OCI-LY1 (cell line): ENCODE results near the gene STK16.

Source experiments
- H2AFZ ChIP-seq: fragments of 200-600 bp; sonication (generic), shearing (Covaris generic); 2 replicates; pipeline ENCODE4 v1.6.0; 2014; ENCODE audit warnings: antibody characterized with exemption, mild to moderate bottlenecking, low read length
- H3F3A ChIP-seq: fragments of 200-600 bp; sonication (generic), shearing (Covaris generic); 2 replicates; pipeline ENCODE4 v1.6.0; 2014; ENCODE audit warnings: mild to moderate bottlenecking, antibody characterized with exemption, low read length, moderate library complexity; ENCODE audit not compliant: insufficient read depth
- H3K27ac ChIP-seq: fragments of 200-600 bp; sonication (generic); 2 replicates; pipeline ENCODE4 v1.5.1; 2014; ENCODE audit warnings: low read length, mixed run types, mild to moderate bottlenecking, low read depth; ENCODE audit not compliant: poor library complexity, severe bottlenecking
- H3K27me3 ChIP-seq: fragments of 200-600 bp; sonication (generic); 2 replicates; pipeline ENCODE4 v1.6.0; 2014; ENCODE audit warnings: antibody characterized with exemption, mild to moderate bottlenecking, low read length, moderate library complexity; ENCODE audit not compliant: insufficient read depth
- H3K36me3 ChIP-seq: fragments of 200-600 bp; sonication (generic); 2 replicates; pipeline ENCODE4 v1.6.1; 2014; ENCODE audit warnings: mild to moderate bottlenecking, antibody characterized with exemption, low read length, moderate library complexity, mixed read lengths; ENCODE audit not compliant: insufficient read depth
- H3K4me1 ChIP-seq: fragments of 200-600 bp; sonication (generic); 2 replicates; pipeline ENCODE4 v1.5.1; 2014; ENCODE audit warnings: mild to moderate bottlenecking, low read length, moderate library complexity; ENCODE audit not compliant: insufficient read depth, severe bottlenecking
- H3K4me2 ChIP-seq: fragments of 200-600 bp; sonication (generic), shearing (Covaris generic); 2 replicates; pipeline ENCODE4 v1.6.1; 2014; ENCODE audit warnings: low read length
- H3K4me3 ChIP-seq: fragments of 200-600 bp; sonication (generic); 2 replicates; pipeline ENCODE4 v1.5.1; 2014; ENCODE audit warnings: low read length, low read depth, mild to moderate bottlenecking, mixed read lengths; ENCODE audit not compliant: poor library complexity, severe bottlenecking
- H3K79me2 ChIP-seq: fragments of 200-600 bp; shearing (Covaris generic); 2 replicates; pipeline ENCODE4 v1.6.1; 2016; ENCODE audit warnings: mixed run types, low read length, mixed read lengths; ENCODE audit not compliant: insufficient read depth
- H3K9ac ChIP-seq: fragments of 200-600 bp; sonication (generic), shearing (Covaris generic); 2 replicates; pipeline ENCODE4 v1.6.1; 2014; ENCODE audit warnings: mild to moderate bottlenecking, low read length, mixed read lengths
- H3K9me2 ChIP-seq: fragments of 200-600 bp; sonication (generic), shearing (Covaris generic); 2 replicates; pipeline ENCODE4 v1.6.1; 2014; ENCODE audit warnings: low read depth, mild to moderate bottlenecking, low read length, mixed read lengths
- H3K9me3 ChIP-seq: fragments of 200-600 bp; shearing (Covaris generic); 2 replicates; pipeline ENCODE4 v1.6.1; 2014; ENCODE audit warnings: low read length, mixed read lengths
- H4K20me1 ChIP-seq: fragments of 200-600 bp; sonication (generic), shearing (Covaris generic); 2 replicates; pipeline ENCODE4 v1.6.0; 2016; ENCODE audit warnings: mild to moderate bottlenecking, low read length; ENCODE audit not compliant: insufficient read depth
- CTCF ChIP-seq: fragments of 200-600 bp; sonication (generic), shearing (Covaris generic); IDR thresholded peaks from 2 replicates; pipeline ENCODE4 v1.5.1; 2017; ENCODE audit warnings: mild to moderate bottlenecking, antibody characterized with exemption, low read length, moderate library complexity, mixed read lengths
- EZH2 ChIP-seq: fragments of 200-600 bp; sonication (generic), shearing (Covaris generic); IDR thresholded peaks from 2 replicates; pipeline ENCODE4 v1.8.0; 2017; ENCODE audit warnings: borderline replicate concordance, mixed run types, mild to moderate bottlenecking, antibody characterized with exemption, low read length, moderate library complexity, mixed read lengths

STK16 gene

DNA sequence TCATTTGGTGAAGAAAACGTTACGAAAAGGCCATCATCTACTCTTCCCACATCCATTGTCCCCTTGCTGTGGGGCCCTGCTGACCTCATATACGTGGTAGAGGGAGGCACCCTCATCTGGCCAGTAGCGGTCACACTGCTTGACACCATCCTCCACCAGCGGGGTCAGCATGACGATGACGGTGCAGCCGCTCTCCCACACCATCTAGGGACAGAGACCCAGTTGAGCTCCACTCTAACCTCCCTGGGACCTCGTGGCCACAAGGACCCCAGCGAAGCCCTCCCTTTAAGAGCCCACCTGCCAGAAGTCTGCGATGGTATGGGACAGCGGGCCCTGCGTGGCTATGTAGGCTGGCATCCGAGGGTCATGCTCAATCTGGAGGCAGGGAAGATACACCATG lies 50.9 kb downstream of the STK16 start:
- Histone ChIP-seq H3K4me1 (peaks cover 18% of the 10 kb centered on the region), H3K27ac (no peak overlapping the region), H3K79me2 (no peaks in the 10 kb centered on the region), H3K9ac (no peak overlapping the region), H3K36me3 (no peaks in the 10 kb centered on the region), H3F3A (no peaks in the 10 kb centered on the region), H3K27me3 (peaks cover 3% of the 10 kb centered on the region; the same call in 1 of the 2 replicates), H2AFZ (no peak overlapping the region), H3K9me3 (no peaks in the 10 kb centered on the region), H3K4me3 (no peak overlapping the region), H3K9me2 (no peaks in the 10 kb centered on the region), H4K20me1 (no peaks in the 10 kb centered on the region), H3K4me2 (no peak overlapping the region)
- TF ChIP-seq CTCF: no peak
- no peak for TF ChIP-seq EZH2

DNA sequence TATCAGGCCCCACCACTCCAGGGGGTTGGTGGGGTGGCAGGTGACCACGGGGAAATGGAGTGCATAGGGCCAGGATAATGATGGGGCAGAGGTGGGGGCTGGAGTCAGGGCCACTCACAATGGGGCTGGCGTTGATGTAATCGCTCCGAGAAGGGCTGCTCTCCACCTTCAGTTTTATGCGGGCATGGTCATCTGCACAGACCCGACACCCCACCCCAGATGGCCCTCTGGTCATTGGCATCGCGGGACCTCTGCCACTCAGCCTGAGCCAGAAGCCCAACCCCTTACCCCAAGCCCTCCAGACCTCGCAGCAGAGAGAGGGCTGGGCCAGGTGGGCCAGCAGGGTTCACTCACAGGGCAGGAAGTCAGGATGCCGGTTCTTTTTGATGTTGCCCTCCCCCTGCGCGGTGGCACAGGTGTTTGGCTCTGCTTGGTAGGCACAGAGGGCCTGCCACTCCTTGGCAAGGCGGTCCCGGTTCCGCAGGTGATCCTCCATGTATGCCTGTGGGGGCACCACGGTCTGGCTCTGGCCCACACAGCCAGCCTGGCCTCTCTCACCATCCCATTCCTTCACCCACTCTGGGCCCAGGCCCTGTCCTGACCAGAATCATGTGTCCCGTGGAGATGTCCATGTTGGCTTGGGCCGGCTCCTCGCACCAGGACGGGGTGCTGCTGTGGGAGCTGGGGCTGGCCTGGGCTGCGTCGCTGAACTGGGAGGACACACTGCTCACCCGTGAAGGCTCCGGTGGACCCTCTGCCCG lies 51.5 kb downstream of the STK16 start:
- H3K27ac ChIP-seq: no peak overlapping the region

GRCh38 chr2:219297766-219298456 lies 52.6 kb downstream of the STK16 start:
- Histone ChIP-seq H3K4me2 (no peak overlapping the region), H3K36me3 (no peaks in the 10 kb centered on the region), H3K27me3 (peaks cover 3% of the 10 kb centered on the region; the same call in 1 of the 2 replicates), H2AFZ (no peak overlapping the region), H3F3A (no peaks in the 10 kb centered on the region), H3K9me3 (no peaks in the 10 kb centered on the region), H3K9me2 (no peaks in the 10 kb centered on the region), H3K4me1 (peaks cover 18% of the 10 kb centered on the region), H4K20me1 (no peaks in the 10 kb centered on the region), H3K4me3 (no peak overlapping the region), H3K79me2 (no peaks in the 10 kb centered on the region), H3K9ac (no peak overlapping the region), H3K27ac (no peak overlapping the region)
- no peak for TF ChIP-seq EZH2
- TF ChIP-seq CTCF: no peak

More for the DNA sequence above, 51.5 kb downstream of the STK16 start:
- no peaks in the 10 kb centered on the region for H3K9me3 ChIP-seq
- H3K9ac ChIP-seq: no peak overlapping the region
- no peak for TF ChIP-seq EZH2
- TF ChIP-seq CTCF: no peak
- H3F3A ChIP-seq: no peaks in the 10 kb centered on the region
- no peaks in the 10 kb centered on the region for H3K36me3 ChIP-seq
- no peak overlapping the region for H3K4me2 ChIP-seq
- no peak overlapping the region for H2AFZ ChIP-seq
- peaks cover 18% of the 10 kb centered on the region for H3K4me1 ChIP-seq
- H4K20me1 ChIP-seq: no peaks in the 10 kb centered on the region
- peaks cover 3% of the 10 kb centered on the region; the same call in 1 of the 2 replicates for H3K27me3 ChIP-seq
- H3K79me2 ChIP-seq: no peaks in the 10 kb centered on the region
- no peaks in the 10 kb centered on the region for H3K9me2 ChIP-seq
- no peak overlapping the region for H3K4me3 ChIP-seq
